ENCODE results near the gene PCNA. TPM values are rescaled to one million over a fixed set of nuclear protein-coding genes. Genes with fewer than 3 reads are reported as not detected.
A peak's percentile ranks its signal among the peaks of the same experiment; 100 is the strongest.

Gene PCNA
- total and polyA plus RNA-seq, 4 donors: 47.9 to 74.1 (median 58.6) TPM

GRCh38 chr20:5150226-5151076, 30.7 kb upstream of the PCNA start:
- Histone ChIP-seq H3K27ac (ENCODE audit: low read depth in 1 of 2, low read length in 1 of 2) (peak overlapping the region in 1 of 2 donors; percentile 43), H3K4me3 (no peak overlapping the region), H3K9me3 (ENCODE audit: control insufficient read depth in 4 of 4, insufficient read depth in 3 of 4, low read length in 3 of 4) (no peaks in the 10 kb centered on the region), H3K9ac (ENCODE audit: insufficient read depth in 1 of 2, low read length in 2 of 2) (no peak overlapping the region), H3K4me1 (ENCODE audit: control insufficient read depth in 5 of 5, insufficient read depth in 5 of 5, low read length in 5 of 5) (peaks cover 0 to 40% (median 0%) of the 10 kb centered on the region in 5 donors), H3K27me3 (ENCODE audit: control insufficient read depth in 3 of 3, insufficient read depth in 3 of 3, low read length in 2 of 3) (no peaks in the 10 kb centered on the region), H3K36me3 (ENCODE audit: control insufficient read depth in 4 of 4, insufficient read depth in 4 of 4, low read length in 4 of 4) (no peaks in the 10 kb centered on the region)
- ATAC-seq (ENCODE audit: insufficient read depth, low FRiP score) (no peak), DNase-seq (no peak)
- TF ChIP-seq CTCF (IDR thresholded peaks at IDR 0.05; ENCODE audit: control extremely low read depth, extremely low read depth): no peak
- WGBS, 2 donors: 78 to 87% methylated on average over 13 of the region's 13 CpGs

GRCh38 chr20:5149892-5150225, 30.1 kb upstream of the PCNA start:
- no peak for TF ChIP-seq CTCF (IDR thresholded peaks at IDR 0.05; ENCODE audit: control extremely low read depth, extremely low read depth)
- H3K4me1 ChIP-seq (ENCODE audit: control insufficient read depth in 5 of 5, insufficient read depth in 5 of 5, low read length in 5 of 5): peaks cover 0 to 40% (median 0%) of the 10 kb centered on the region in 5 donors
- no peaks in the 10 kb centered on the region for H3K27me3 ChIP-seq (ENCODE audit: control insufficient read depth in 3 of 3, insufficient read depth in 3 of 3, low read length in 2 of 3)
- H3K27ac ChIP-seq (ENCODE audit: low read depth in 1 of 2, low read length in 1 of 2): no peak overlapping the region
- 87 to 96% methylated on average over 3 of the region's 3 CpGs for WGBS, 2 donors
- no peaks in the 10 kb centered on the region for H3K9me3 ChIP-seq (ENCODE audit: control insufficient read depth in 4 of 4, insufficient read depth in 3 of 4, low read length in 3 of 4)
- no peak overlapping the region for H3K9ac ChIP-seq (ENCODE audit: insufficient read depth in 1 of 2, low read length in 2 of 2)
- no peak overlapping the region for H3K4me3 ChIP-seq
- H3K36me3 ChIP-seq (ENCODE audit: control insufficient read depth in 4 of 4, insufficient read depth in 4 of 4, low read length in 4 of 4): peaks cover 0 to under 1% (median 0%) of the 10 kb centered on the region in 4 donors
- DNase-seq (no peak), ATAC-seq (ENCODE audit: insufficient read depth, low FRiP score) (no peak)

- Histone ChIP-seq H3K36me3 (ENCODE audit: control insufficient read depth in 4 of 4, insufficient read depth in 4 of 4, low read length in 4 of 4) (peaks cover 0 to 3% (median 0%) of the 10 kb centered on the region in 4 donors), H3K9ac (ENCODE audit: insufficient read depth in 1 of 2, low read length in 2 of 2) (no peak overlapping the region), H3K4me3 (no peak overlapping the region), H3K4me1 (ENCODE audit: control insufficient read depth in 5 of 5, insufficient read depth in 5 of 5, low read length in 5 of 5) (peaks cover 0 to 37% (median 0%) of the 10 kb centered on the region in 5 donors), H3K9me3 (ENCODE audit: control insufficient read depth in 4 of 4, insufficient read depth in 3 of 4, low read length in 3 of 4) (no peaks in the 10 kb centered on the region), H3K27ac (ENCODE audit: low read depth in 1 of 2, low read length in 1 of 2) (no peak overlapping the region), H3K27me3 (ENCODE audit: control insufficient read depth in 3 of 3, insufficient read depth in 3 of 3, low read length in 2 of 3) (no peaks in the 10 kb centered on the region)
- WGBS, 2 donors: 81% methylated on average over 6 of the region's 6 CpGs
- TF ChIP-seq CTCF (IDR thresholded peaks at IDR 0.05; ENCODE audit: control extremely low read depth, extremely low read depth): no peak
- ATAC-seq (ENCODE audit: insufficient read depth, low FRiP score) (no peak), DNase-seq (no peak)
Measured at GRCh38 chr20:5148581-5148980, 28.8 kb upstream of the PCNA start.

All from lung (tissue), 12 donors.